ENCODE measurements around the gene ALX4. TPM values are rescaled to one million over a fixed set of nuclear protein-coding genes. Genes with fewer than 3 reads are reported as not detected.

ALX4 gene
- total RNA-seq = not detected in 2 replicates

DNA sequence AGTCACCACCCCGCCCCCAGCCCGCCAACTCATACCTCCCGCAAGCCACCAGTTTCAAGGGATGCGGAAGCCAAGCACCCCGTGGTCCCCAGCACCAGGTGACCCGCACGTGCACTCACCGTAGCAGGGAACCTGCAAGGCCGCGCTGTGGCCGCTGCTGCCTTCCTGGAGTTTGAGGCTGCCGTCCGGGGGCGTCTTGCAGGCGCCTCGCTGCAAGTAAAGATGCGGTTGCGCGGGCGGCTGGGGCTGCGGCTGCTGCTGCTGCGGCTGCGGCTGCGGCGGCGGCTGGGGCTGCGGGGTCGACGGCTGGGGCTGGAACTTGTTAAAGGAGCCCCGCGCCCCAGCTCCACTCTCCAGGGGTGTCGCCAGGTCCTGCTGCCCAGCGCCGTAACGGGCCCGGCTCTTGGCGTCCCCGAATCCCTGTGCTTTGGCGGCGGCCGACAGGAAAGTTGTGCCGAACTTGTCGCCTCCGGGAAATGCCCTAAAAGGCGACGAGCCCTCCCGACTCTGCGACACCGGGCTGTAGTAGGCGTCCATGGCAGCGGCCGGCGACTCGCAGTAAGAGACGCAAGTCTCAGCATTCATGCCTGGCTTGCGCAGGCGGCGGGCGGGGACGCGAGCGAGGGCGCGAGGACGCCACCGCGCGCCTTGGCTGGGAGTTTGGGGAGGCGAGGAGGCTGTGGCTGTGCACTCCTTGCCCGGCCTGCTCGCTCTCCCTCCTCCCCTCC is at the start of gene ALX4:
ALX4 (minus strand) TSS at position 662 of the 728 bp plus-strand sequence; CDS start at position 585, 77 bp downstream.

Other genes starting within 250 kb of the ALX4 start
- 0.65 and 1.6 TPM in 2 replicates for gene ACCS, start 243.9 kb downstream of the ALX4 start, total RNA-seq
- gene EXT2, start 214.5 kb downstream of the ALX4 start, total RNA-seq = 120 and 193 TPM in 2 replicates

Measured in hair follicular keratinocyte (primary cell).